COLO829 (cell line): ENCODE measurements around the gene CTSH.
"Not testable (repeated sequence)": the region's sequence is repeated elsewhere in the genome, so short reads cannot be mapped to it uniquely, and the experiment has no call there.

Experiments
- DNase-seq: peaks from one replicate; pipeline ENCODE4 v3.0.0; 2012; ENCODE audit warnings: low spot score

CTSH gene

GRCh38 chr15:78938658-78939488 lies 6.0 kb downstream of the CTSH start:
- DNase-seq = no peak

- DNase-seq = no peak
Observed at GRCh38 chr15:78937132-78937739, 7.6 kb downstream of the CTSH start.

GRCh38 chr15:78934655-78935023 lies 10.2 kb downstream of the CTSH start:
- no peak for DNase-seq

- DNase-seq = no peak
Observed at GRCh38 chr15:78933823-78934654, 10.8 kb downstream of the CTSH start.

- DNase-seq = no peak
Observed at GRCh38 chr15:78933187-78933822, 11.5 kb downstream of the CTSH start.

DNA sequence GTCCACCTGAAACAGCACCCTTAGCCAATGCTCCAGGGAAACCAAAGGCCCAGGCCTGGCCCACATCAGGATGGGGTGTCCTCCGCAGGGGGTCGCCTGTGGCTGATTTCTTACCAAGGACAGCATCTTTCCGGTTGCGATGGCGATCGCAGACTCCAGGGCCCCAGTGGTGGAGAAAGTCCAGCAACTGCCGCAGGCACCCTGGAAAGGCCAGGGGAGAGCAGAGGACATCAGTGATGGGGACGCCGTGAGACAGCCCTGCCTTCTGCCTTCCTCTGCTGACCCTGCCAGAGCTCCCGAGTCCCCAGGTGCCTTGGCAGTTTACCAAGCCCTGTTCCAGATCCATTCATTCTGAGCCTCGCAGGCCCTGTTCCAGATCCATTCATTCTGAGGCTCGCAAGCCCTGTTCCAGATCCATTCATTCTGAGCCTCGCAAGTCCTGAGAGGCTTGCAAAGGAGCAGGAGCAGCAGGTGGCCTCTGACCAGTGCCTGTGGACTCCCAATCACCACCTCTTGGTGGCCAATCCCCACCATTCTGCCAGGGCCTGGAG lies 12.5 kb downstream of the CTSH start:
- no peak for DNase-seq

DNA sequence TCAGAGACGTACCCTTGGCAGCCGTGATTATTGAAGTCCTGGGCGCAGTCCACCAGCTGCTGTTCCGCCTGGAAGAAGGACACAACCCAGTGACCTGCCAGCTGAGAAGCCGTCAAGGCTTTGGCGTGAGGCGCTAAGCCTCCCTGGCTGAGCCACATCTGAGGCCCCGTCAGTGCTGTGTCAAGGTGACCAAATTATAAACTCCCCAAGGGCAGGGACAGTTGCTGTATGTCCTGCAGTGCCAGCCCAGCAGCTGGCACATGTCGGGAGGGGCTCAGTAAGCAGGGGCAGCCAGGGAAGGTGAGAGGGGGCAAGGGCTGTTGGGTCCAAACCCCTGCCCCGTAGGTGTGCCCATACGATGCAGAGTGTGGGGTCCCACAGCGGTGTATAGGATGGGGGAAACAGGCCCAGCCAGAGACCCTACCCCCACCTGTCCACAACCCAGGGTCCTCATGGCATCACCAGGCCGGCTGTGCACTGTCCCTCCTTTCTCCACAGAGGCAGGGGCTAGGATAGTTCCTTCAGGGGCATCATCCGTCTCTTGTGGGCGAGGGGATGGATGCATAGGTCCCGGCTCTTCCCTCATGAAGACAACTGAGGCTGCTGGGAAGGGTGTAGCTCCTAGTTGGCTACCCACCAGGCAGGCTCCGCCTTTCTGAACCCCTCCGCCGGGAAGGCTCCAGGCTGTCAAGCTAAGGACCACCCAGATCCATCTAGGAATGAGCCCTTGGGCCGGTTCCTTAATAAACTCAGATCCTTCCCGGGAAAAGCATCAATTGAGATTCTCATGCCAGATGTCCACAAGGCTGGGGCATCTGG lies 13.2 kb downstream of the CTSH start:
- no peak for DNase-seq

GRCh38 chr15:78930577-78931388 lies 14.1 kb downstream of the CTSH start:
- no peak for DNase-seq

GRCh38 chr15:78929536-78930264 lies 15.1 kb downstream of the CTSH start:
- no peak for DNase-seq

DNA sequence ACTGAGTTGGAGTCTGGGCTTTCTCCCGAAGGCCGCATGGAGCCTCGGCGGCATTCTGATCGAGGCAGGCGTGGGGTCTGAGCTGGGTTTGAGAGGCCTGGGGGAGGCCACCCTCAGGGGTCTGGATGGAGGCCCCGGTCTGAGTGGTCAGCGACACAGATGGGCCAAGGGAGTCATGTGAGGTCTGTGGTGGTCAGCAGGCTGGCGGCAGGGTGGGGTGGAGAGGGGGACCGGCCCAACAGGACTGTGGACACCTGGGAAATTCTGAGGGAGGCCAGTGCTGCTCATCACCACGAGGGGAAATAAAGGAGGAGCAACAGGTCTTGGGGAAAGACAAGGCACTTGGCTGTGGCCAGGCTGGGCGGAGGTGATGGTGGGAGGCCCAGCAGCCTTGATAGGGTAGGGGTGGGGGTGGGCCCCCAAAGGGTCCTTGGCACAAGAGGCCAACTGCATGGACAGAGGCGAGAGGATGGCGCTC lies 16.2 kb downstream of the CTSH start:
- no peak for DNase-seq

DNA sequence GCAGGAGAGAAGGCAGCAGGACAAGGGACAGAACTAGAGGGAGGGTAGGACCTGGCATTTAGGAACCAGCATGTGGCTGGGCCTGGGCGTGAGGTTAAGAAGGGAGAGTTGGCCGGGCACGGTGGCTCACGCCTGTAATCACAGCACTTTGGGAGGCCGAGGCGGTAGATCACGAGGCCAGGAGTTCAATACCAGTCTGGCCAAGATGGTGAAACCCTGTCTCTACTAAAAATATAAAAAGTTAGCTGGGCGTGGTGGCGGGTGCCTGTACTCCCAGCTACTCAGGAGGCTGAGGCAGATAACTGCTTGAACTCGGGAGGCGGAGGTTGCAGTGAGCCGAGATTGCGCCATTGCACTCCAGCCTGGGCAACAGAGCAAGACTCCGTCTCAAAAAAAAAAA lies 16.7 kb downstream of the CTSH start:
- not testable (repeated sequence) for DNase-seq

DNA sequence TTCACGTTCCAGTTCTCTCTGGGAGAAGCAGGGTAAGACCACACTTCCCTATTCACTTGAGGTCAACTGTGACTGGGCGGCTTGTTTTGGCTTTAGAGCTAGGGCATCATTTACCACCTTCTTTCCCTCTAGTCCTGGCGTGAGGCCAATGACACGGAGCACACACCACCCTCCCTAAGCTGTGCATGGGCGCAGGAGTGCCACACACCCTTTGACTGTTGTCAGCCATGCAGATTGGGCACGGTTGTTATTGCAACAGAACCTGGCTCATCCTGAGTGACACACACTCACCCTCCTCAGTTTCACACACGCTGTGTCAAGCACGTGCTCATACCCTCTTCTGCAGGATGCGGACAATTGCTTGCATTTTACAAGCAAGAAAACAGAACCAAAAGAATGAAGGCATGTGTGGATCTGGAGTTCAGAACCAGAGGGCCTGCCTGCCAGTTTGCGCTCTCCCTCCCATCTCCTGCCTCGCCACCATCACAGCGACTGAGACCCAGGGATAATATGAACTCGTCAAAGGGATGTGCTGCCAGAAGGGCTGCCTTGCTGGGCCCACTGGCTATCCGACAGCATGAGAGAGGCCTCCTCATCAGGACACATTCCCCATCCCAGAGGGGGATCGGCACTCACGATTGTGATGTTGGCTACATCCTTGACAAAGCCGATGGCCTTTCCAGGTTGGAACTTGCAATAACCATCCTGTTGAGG lies 17.6 kb downstream of the CTSH start:
- DNase-seq = no peak

GRCh38 chr15:78925956-78926743 lies 18.7 kb downstream of the CTSH start:
- no peak for DNase-seq

- no peak for DNase-seq
Observed at GRCh38 chr15:78925076-78925624, 19.7 kb downstream of the CTSH start.

GRCh38 chr15:78923480-78924360 lies 21.1 kb downstream of the CTSH start:
- no peak for DNase-seq

- DNase-seq = no peak
Observed at GRCh38 chr15:78923015-78923414, 21.8 kb downstream of the CTSH start.

DNA sequence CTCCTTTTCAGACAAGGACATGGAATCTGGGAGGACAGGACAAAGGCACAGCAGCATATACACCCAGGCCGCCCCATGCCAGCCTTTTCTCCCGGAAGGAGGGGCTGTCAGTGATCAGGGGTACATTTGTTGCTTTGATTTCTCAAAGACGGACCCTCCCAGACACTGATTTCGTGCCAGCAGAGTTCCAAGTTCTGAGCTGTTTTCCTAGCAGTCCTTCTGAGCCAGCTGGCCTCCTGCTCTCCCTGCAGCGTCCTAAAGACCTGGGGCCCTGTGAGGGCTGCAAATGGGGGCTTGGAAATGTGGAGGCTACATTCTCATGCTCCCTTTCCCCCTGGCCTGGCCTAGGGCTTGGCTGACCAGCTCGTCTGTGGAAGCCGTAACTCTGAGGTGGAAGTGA lies 22.3 kb downstream of the CTSH start:
- no peak for DNase-seq
